GM12878 (cell line): Measurements from ENCODE around the gene CELSR1. TPM values are rescaled to one million over a fixed set of nuclear protein-coding genes. Genes with fewer than 3 reads are reported as not detected.
A peak's percentile ranks its signal among the peaks of the same experiment; 100 is the strongest.

Experiments
- ATAC-seq: fragments of 200-7000 bp; cut with Tn5 transposase; 3 replicates; pipeline ENCODE4 v1.9.1; 2020; ENCODE audit warnings: mild to moderate bottlenecking, moderate library complexity
- BruUV-seq: library from RNA; stranded (reverse); fragments of 400-500 nt; replicated peaks from 2 replicates; lab custom pipeline; 2021; lab: Mats Ljungman, UMichigan
- CTCF ChIA-PET: fragments of 300-600 bp; sonication (Branson Sonifier 250); formaldehyde crosslinking; extraction: SDS; loops from one replicate; lab custom pipeline; 2021; ENCODE audit warnings: inconsistent platforms; lab: Yijun Ruan, JAX
- POLR2A ChIA-PET: fragments of 350-600 bp; formaldehyde crosslinking; extraction: SDS; loops from one replicate; lab custom pipeline; 2021; ENCODE audit warnings: inconsistent platforms; lab: Charles Lee
- RAD21 ChIA-PET: fragments of 300-600 bp; sonication (Branson Sonifier 250); formaldehyde crosslinking; loops from one replicate; lab custom pipeline; 2023; ENCODE audit warnings: antibody characterized with exemption; ENCODE audit not compliant: unreplicated experiment; lab: Charles Lee
- SMC1A ChIA-PET: fragments of 300-600 bp; sonication (Branson Sonifier 250); formaldehyde crosslinking; loops from one replicate; lab custom pipeline; 2023; ENCODE audit not compliant: unreplicated experiment, uncharacterized antibody; lab: Charles Lee
- DNase-seq: peaks from one replicate; pipeline ENCODE4 v3.0.0-alpha.2; 2011; ENCODE audit warnings: low read depth, low spot score
- FAIRE-seq: peaks from 3 replicates; lab custom pipeline; 2011; peaks lifted over from hg19 to GRCh38; lab: Jason Lieb, UNC
- H2AFZ ChIP-seq: 2 replicates; pipeline ENCODE4 v1.6.0; 2011; ENCODE audit warnings: low read depth, low read length, control low read depth; ENCODE audit not compliant: control insufficient read depth
- H3K27ac ChIP-seq: 2 replicates; pipeline ENCODE4 v1.5.1; 2011; ENCODE audit warnings: control low read depth; ENCODE audit not compliant: control insufficient read depth, insufficient read depth
- H3K27me3 ChIP-seq, 2 experiments: replicated peaks in 1 of 2; 2 replicates each; pipeline versions ENCODE4 v1.6.0 to v1.6.1; 2011; ENCODE audit warnings: low read length in 1 of 2; ENCODE audit not compliant: control insufficient read depth in 2 of 2, insufficient read depth in 2 of 2
- H3K36me3 ChIP-seq, 2 experiments: 2 replicates each; pipeline ENCODE4 v1.5.1; 2011; ENCODE audit warnings: low read length in 1 of 2; ENCODE audit not compliant: control insufficient read depth in 2 of 2, insufficient read depth in 2 of 2
- H3K4me1 ChIP-seq: 2 replicates; pipeline ENCODE4 v1.6.1; 2011; ENCODE audit warnings: mild to moderate bottlenecking, low read length, moderate library complexity, mixed read lengths; ENCODE audit not compliant: control insufficient read depth, insufficient read depth
- H3K4me2 ChIP-seq: 2 replicates; pipeline ENCODE4 v1.6.0; 2011; ENCODE audit warnings: control low read depth; ENCODE audit not compliant: control insufficient read depth, insufficient read depth
- H3K4me3 ChIP-seq: fragments of 200-600 bp; sonication (generic); 2 replicates; pipeline ENCODE4 v1.5.1; 2016
- H3K79me2 ChIP-seq: 2 replicates; pipeline ENCODE4 v1.6.0; 2011; ENCODE audit warnings: low read length; ENCODE audit not compliant: control insufficient read depth, insufficient read depth
- H3K9ac ChIP-seq: 2 replicates; pipeline ENCODE4 v1.8.0; 2011; ENCODE audit warnings: low read length, control low read depth, mixed read lengths; ENCODE audit not compliant: control insufficient read depth, insufficient read depth
- H3K9me3 ChIP-seq: replicated peaks from 3 replicates; pipeline ENCODE4 v1.5.1; 2011; ENCODE audit warnings: mild to moderate bottlenecking, low read length; ENCODE audit not compliant: control insufficient read depth, insufficient read depth
- H4K20me1 ChIP-seq: 2 replicates; pipeline ENCODE4 v1.6.0; 2011; ENCODE audit not compliant: control insufficient read depth, insufficient read depth
- ATF3 ChIP-seq: IDR thresholded peaks from 2 replicates; pipeline ENCODE4 v1.6.1; 2011; ENCODE audit warnings: low read depth, mild to moderate bottlenecking, low read length, moderate library complexity, borderline replicate concordance; ENCODE audit errors: extremely low read depth
- BMI1 ChIP-seq: fragments of 450-650 bp; IDR thresholded peaks from 2 replicates; pipeline ENCODE4 v1.6.1; 2016; ENCODE audit warnings: mild to moderate bottlenecking, moderate library complexity, borderline replicate concordance
- ELK1 ChIP-seq: IDR thresholded peaks from 2 replicates; pipeline ENCODE4 v1.6.1; 2012; ENCODE audit warnings: low read depth, low read length, improper control_type of control experiment
- EP300 ChIP-seq, 2 experiments: fragments of 150-350 bp in 1 of 2; IDR thresholded peaks; 2 replicates each; pipeline ENCODE4 v1.6.1; 2011 to 2012; ENCODE audit warnings: low read depth in 2 of 2, low read length in 2 of 2, borderline replicate concordance in 1 of 2, improper control_type of control experiment in 1 of 2, inconsistent platforms in 1 of 2; ENCODE audit not compliant: control insufficient read depth in 1 of 2
- ETV6 ChIP-seq, 2 experiments: fragments of 450-650 bp in 1 of 2; IDR thresholded peaks in 1 of 2; conservative IDR thresholded peaks in 1 of 2; 2 replicates each; pipeline ENCODE4 v1.6.1; 2014; ENCODE audit warnings: antibody characterized with exemption in 1 of 2, borderline replicate concordance in 1 of 2, low read depth in 1 of 2, mild to moderate bottlenecking in 1 of 2, moderate library complexity in 1 of 2
- FOXK2 ChIP-seq: fragments of 450-650 bp; IDR thresholded peaks from 2 replicates; pipeline ENCODE4 v1.6.1; 2017; ENCODE audit warnings: mild to moderate bottlenecking, moderate library complexity
- GABPA ChIP-seq: IDR thresholded peaks from 2 replicates; pipeline ENCODE4 v1.6.1; 2014; ENCODE audit warnings: antibody characterized with exemption, low read depth, mild to moderate bottlenecking, inconsistent platforms
- GATAD2B ChIP-seq: fragments of 450-650 bp; conservative IDR thresholded peaks from 2 replicates; pipeline ENCODE4 v1.6.1; 2017; ENCODE audit warnings: low read depth, mild to moderate bottlenecking, moderate library complexity
- HDAC6 ChIP-seq: fragments of 200-600 bp; sonication (generic); IDR thresholded peaks from one replicate; pipeline ENCODE4 v1.8.0; 2017; ENCODE audit warnings: antibody characterized with exemption; ENCODE audit not compliant: unreplicated experiment
- IKZF1 ChIP-seq: fragments of 450-650 bp; conservative IDR thresholded peaks from 2 replicates; pipeline ENCODE4 v1.6.1; 2017; ENCODE audit warnings: antibody characterized with exemption, mild to moderate bottlenecking
- IKZF2 ChIP-seq, 2 experiments: fragments of 450-650 bp; IDR thresholded peaks; 2 replicates each; pipeline ENCODE4 v1.6.1; 2017; ENCODE audit warnings: mild to moderate bottlenecking in 2 of 2, moderate library complexity in 2 of 2
- KLF5 ChIP-seq: fragments of 450-650 bp; IDR thresholded peaks from 2 replicates; pipeline ENCODE4 v1.6.1; 2014; ENCODE audit warnings: mild to moderate bottlenecking; ENCODE audit not compliant: partially characterized antibody
- MXI1 ChIP-seq: fragments of 150-350 bp; IDR thresholded peaks from 2 replicates; pipeline ENCODE4 v1.6.1; 2011; ENCODE audit warnings: low read depth, mild to moderate bottlenecking, inconsistent platforms, low read length, improper control_type of control experiment
- MYB ChIP-seq: fragments of 150-350 bp; IDR thresholded peaks from 2 replicates; pipeline ENCODE4 v1.6.1; 2014; ENCODE audit warnings: mild to moderate bottlenecking, low read depth, low read length, borderline replicate concordance
- NFYA ChIP-seq: IDR thresholded peaks from 2 replicates; pipeline ENCODE4 v1.6.1; 2011; ENCODE audit warnings: low read depth, mild to moderate bottlenecking, low read length, improper control_type of control experiment, borderline replicate concordance
- RAD21 ChIP-seq: IDR thresholded peaks from 2 replicates; pipeline ENCODE4 v1.6.1; 2011; ENCODE audit warnings: mild to moderate bottlenecking, low read depth, low read length, moderate library complexity; ENCODE audit not compliant: insufficient read depth
- SIX5 ChIP-seq: IDR thresholded peaks from 2 replicates; pipeline ENCODE4 v1.6.1; 2011; ENCODE audit warnings: mild to moderate bottlenecking, low read depth, low read length, moderate library complexity; ENCODE audit not compliant: severe bottlenecking
- SMARCA5 ChIP-seq: fragments of 450-650 bp; IDR thresholded peaks from 2 replicates; pipeline ENCODE4 v1.6.1; 2017; ENCODE audit warnings: mild to moderate bottlenecking
- SUPT20H ChIP-seq: IDR thresholded peaks from 2 replicates; pipeline ENCODE4 v1.6.1; 2011; ENCODE audit warnings: low read depth, mild to moderate bottlenecking, low read length, moderate library complexity, borderline replicate concordance; ENCODE audit not compliant: control insufficient read depth
- USF1 ChIP-seq: IDR thresholded peaks from 2 replicates; pipeline ENCODE4 v1.6.1; 2011; ENCODE audit warnings: borderline replicate concordance, low read depth, mild to moderate bottlenecking, moderate library complexity, mixed read lengths, low read length; ENCODE audit not compliant: insufficient read depth; ENCODE audit errors: extremely low read length
- USF2 ChIP-seq: IDR thresholded peaks from 2 replicates; pipeline ENCODE4 v1.6.1; 2011; ENCODE audit warnings: low read depth, low read length, improper control_type of control experiment, borderline replicate concordance
- YBX1 ChIP-seq: fragments of 450-650 bp; IDR thresholded peaks from 2 replicates; pipeline ENCODE4 v1.6.1; 2016; ENCODE audit warnings: antibody characterized with exemption
- WGBS: methylation state at CpG from one replicate; pipeline ENCODE4 v1.1.6; 2016; ENCODE audit warnings: low lambda C conversion rate; ENCODE audit not compliant: insufficient replicate concordance, insufficient coverage; ENCODE audit errors: missing lambda C conversion rate; 5-methylcytosine and 5-hydroxymethylcytosine counted together
- in situ Hi-C: fragments of 300-500 bp; cut with MboI; formaldehyde crosslinking; loops from 9 replicates; pipeline ENCODE4 v1.14.3; 2018; ENCODE audit warnings: mixed read lengths
- intact Hi-C: fragments of 100-400 bp; cut with micrococcal nuclease; formaldehyde crosslinking; loops from one replicate; pipeline ENCODE4 v1.14.2; 2022; ENCODE audit not compliant: unreplicated experiment
- polyA plus RNA-seq, 11 experiments: library from polyadenylated mRNA; depleted of rRNA in 4 of 11; unstranded in 6 of 11; stranded (reverse) in 5 of 11; fragments of >200 nt; fragmentation: Nextera tagmentation in 4 of 11; fragmentation: Illumina TruSeq in 1 of 11; extraction: Ambion mirVana in 4 of 11; extraction: Trizol in 1 of 11; gene quantifications; 1 replicate in 1 of 11; 2 replicates in 10 of 11; pipeline versions ENCODE4 v1.2.1 to v1.2.3, GENCODE V29; 2011 to 2016; ENCODE audit warnings: inconsistent platforms in 2 of 11, missing spikeins in 2 of 11, low read depth in 1 of 11
- total RNA-seq, 4 experiments: library from RNA; depleted of rRNA in 3 of 4; stranded (reverse); fragments of >200 nt in 3 of 4; fragmentation: Illumina TruSeq in 1 of 4; extraction: Trizol in 1 of 4; gene quantifications; 2 replicates each; pipeline versions ENCODE4 v1.2.1 to v1.2.3, GENCODE V29; 2013 to 2021

The CELSR1 gene
- total and polyA plus RNA-seq, 10 of the 15 experiments (the other 5 are each of a cell fraction or from before 2014, with no cell fraction given), result 0.05 to 1.7 (median 0.35) TPM; not detected in 2

GRCh38 chr22:46483353-46483752 lies 54.1 kb downstream of the CELSR1 start:
- FAIRE-seq (no peak), ATAC-seq (peak; percentile 3; the same call in 2 of the 3 replicates), DNase-seq (peak; percentile 24)
- ChIA-PET RAD21 (no interaction called here), CTCF (no interaction called here), SMC1A (interaction anchor here (1.9 kb wide), 1 partner anchor 12 kb away, joined by 6 read pairs; no protein-coding TSS in a partner anchor), POLR2A (interaction anchor here (0.6 kb wide), 1 partner anchor 365 kb away, joined by 3 read pairs; no protein-coding TSS in a partner anchor)
- in situ Hi-C loops, result no loop called here
- no peak overlapping the region for H2AFZ ChIP-seq
- no peaks in the 10 kb centered on the region; the same call in 2 of the 3 replicates for H3K9me3 ChIP-seq
- no TSS peak for BruUV-seq
- intact Hi-C loops, result no loop called here
- no peak overlapping the region for H3K9ac ChIP-seq
- no peaks in the 10 kb centered on the region for H3K79me2 ChIP-seq
- H3K4me1 ChIP-seq, result peaks cover 10% of the 10 kb centered on the region; the same call in 1 of the 2 replicates
- WGBS, result 0% methylated on average over 2 of the region's 4 CpGs
- no peak overlapping the region for H3K4me3 ChIP-seq
- H4K20me1 ChIP-seq, result no peaks in the 10 kb centered on the region
- H3K4me2 ChIP-seq, result no peak overlapping the region
- no peaks in the 10 kb centered on the region for H3K36me3 ChIP-seq
- H3K27me3 ChIP-seq, result no peaks in the 10 kb centered on the region; a peak in 1 of 4 replicates
- no peak overlapping the region for H3K27ac ChIP-seq
- TF ChIP-seq KLF5 (no peak), YBX1 (no peak), GABPA (no peak), EP300 (IDR thresholded peaks at IDR 0.05; ENCODE audit: borderline replicate concordance in 1 of 2, control insufficient read depth in 1 of 2, low read depth in 2 of 2, low read length in 2 of 2) (no peak), USF1 (no peak), GATAD2B (no peak), IKZF1 (peak; percentile 35; the same call in 1 of the 2 replicates), SUPT20H (no peak), BMI1 (no peak), ETV6 (conservative IDR thresholded peaks at IDR 0.05 in 1 of 2, IDR thresholded peaks at IDR 0.05 in 1 of 2; ENCODE audit: borderline replicate concordance in 1 of 2, low read depth in 1 of 2) (no peak), ELK1 (no peak), USF2 (no peak), RAD21 (no peak), MYB (no peak), MXI1 (no peak), IKZF2 (IDR thresholded peaks at IDR 0.05) (0 out of 4 replicates have a peak, but pooled peaks of 1 of the 2 experiments have one; percentile 10), ATF3 (no peak), HDAC6 (no peak), SMARCA5 (no peak; the same call in 1 of the 2 replicates), FOXK2 (no peak), NFYA (no peak), SIX5 (no peak)
